Muscle layer of colon (tissue), 2 donors: ENCODE measurements around the gene MIER3.

Source experiments
- H3K27ac ChIP-seq: one replicate; pipeline ENCODE4 v1.7.0; 2013; ENCODE audit warnings: low read depth, mild to moderate bottlenecking, low read length, moderate library complexity
- H3K27me3 ChIP-seq, 2 donors: one replicate each; pipeline ENCODE4 v1.7.0; 2013; ENCODE audit warnings: low read length in 2 of 2, mild to moderate bottlenecking in 2 of 2; ENCODE audit not compliant: insufficient read depth in 2 of 2, control insufficient read depth in 1 of 2
- H3K36me3 ChIP-seq: one replicate; pipeline ENCODE4 v1.7.0; 2013; ENCODE audit warnings: mild to moderate bottlenecking, low read length; ENCODE audit not compliant: insufficient read depth
- H3K4me1 ChIP-seq: one replicate; pipeline ENCODE4 v1.7.0; 2013; ENCODE audit warnings: mild to moderate bottlenecking, low read length; ENCODE audit not compliant: insufficient read depth
- H3K4me3 ChIP-seq, 2 donors: one replicate each; pipeline ENCODE4 v1.7.0; 2013; ENCODE audit warnings: low read length in 2 of 2, low read depth in 1 of 2, mild to moderate bottlenecking in 1 of 2, moderate library complexity in 1 of 2
- H3K9ac ChIP-seq: one replicate; pipeline ENCODE4 v1.7.0; 2013; ENCODE audit warnings: low read length
- H3K9me3 ChIP-seq: one replicate; pipeline ENCODE4 v1.7.0; 2013; ENCODE audit warnings: mild to moderate bottlenecking, low read length
- donor health status: abdominal sarcoma.
- donor health status: Adenocarcinoma of cecum.

MIER3 gene

DNA sequence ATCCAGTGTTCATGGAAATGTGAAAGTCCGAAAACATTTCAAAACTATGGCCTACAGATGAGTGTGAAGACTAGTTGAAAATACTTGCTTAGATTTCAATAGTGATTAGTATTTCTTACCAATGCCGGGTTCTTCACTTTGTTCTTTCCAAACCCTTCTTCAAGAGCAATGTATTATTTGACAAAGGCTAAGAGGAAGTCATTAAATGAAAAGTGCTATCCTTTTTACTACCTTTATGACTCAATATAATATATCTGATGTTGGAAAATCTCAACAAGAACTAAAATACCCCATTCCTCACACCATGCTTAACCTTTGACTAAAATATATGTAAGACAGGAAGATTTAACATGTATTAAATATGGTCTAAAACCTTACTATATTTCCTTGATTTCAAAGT is 6.7 kb upstream of the MIER3 start:
- no peak overlapping the region for H3K4me3 ChIP-seq
- H3K9ac ChIP-seq: no peak overlapping the region
- H3K36me3 ChIP-seq: no peaks in the 10 kb centered on the region

DNA sequence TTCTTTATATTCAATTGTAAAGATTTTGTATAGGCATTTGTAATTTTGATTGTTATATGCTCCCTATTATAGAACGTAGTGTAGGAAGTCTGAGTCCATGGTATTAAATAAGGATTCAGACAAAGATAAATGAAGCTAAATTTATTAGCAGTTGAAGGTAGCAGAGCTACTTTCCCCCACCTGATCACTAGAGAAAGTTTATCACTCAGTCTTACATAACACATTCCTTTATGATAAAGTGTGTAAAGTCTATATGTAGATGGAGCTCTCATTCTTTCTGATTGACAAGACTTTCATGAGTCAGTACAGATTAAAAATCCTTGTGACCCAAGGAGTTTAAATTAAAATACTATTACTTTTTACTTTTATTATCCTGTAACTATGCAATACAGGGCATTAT is 2.3 kb upstream of the MIER3 start:
- no peak overlapping the region for H3K27ac ChIP-seq
- H3K4me1 ChIP-seq: peaks cover 9% of the 10 kb centered on the region
- H3K9me3 ChIP-seq: no peaks in the 10 kb centered on the region
- H3K36me3 ChIP-seq: no peaks in the 10 kb centered on the region
- H3K27me3 ChIP-seq: no peaks in the 10 kb centered on the region
- H3K4me3 ChIP-seq: no peak overlapping the region
- H3K9ac ChIP-seq: no peak overlapping the region

More for the DNA sequence above, 6.7 kb upstream of the MIER3 start:
- H3K27ac ChIP-seq: no peak overlapping the region
- H3K9me3 ChIP-seq: no peaks in the 10 kb centered on the region
- H3K4me1 ChIP-seq: no peaks in the 10 kb centered on the region
- H3K27me3 ChIP-seq: no peaks in the 10 kb centered on the region

DNA sequence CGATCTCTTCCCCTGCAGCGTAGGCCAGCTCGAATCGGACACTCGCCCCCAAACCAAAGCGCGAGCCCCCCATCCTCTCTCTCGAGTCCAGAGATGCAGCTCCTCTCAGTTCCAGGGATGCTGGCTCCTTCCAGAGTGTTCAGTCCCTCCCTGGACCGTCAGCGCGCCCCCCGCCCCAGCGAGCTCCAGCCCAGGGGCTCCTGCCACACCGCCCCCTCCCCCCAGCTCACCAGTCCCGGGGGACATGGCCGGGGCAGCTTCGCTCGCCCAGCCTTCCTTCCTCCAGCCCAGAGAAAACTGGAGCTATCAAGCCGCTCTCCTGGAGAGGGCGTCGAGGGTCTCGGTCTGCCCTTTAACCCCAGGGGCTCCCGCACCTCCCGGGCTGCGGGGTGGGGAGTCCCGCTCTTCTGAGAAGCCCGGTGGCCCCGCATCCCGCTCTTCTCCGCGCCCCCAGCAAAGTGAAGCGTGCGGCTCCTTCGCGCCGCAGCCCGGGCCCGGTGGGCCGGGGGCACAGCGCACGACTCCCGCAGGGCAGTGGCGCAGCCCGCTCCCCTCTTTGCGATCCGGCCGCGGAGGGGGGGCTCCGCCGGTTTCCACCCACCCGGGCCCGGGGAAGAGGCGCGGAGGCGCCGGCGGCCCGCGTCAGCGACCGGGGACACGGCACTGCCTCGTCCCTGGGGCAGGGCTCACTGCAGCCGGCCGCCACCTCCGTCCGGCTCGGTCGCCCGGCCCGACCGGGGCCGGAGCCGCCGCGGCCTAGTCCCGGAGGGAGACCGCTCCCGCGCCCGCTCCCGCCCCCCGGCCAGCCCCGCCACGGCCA is 587 bp downstream of the MIER3 start:
- H3K9ac ChIP-seq: peak overlapping the region; percentile 74
- H3K9me3 ChIP-seq: no peaks in the 10 kb centered on the region
- H3K4me1 ChIP-seq: peaks cover 9% of the 10 kb centered on the region
- peak overlapping the region; percentile 82 for H3K27ac ChIP-seq
- H3K4me3 ChIP-seq: peak overlapping the region; percentile 77 to 85
- H3K36me3 ChIP-seq: peaks cover 3% of the 10 kb centered on the region
- H3K27me3 ChIP-seq: no peaks in the 10 kb centered on the region

DNA sequence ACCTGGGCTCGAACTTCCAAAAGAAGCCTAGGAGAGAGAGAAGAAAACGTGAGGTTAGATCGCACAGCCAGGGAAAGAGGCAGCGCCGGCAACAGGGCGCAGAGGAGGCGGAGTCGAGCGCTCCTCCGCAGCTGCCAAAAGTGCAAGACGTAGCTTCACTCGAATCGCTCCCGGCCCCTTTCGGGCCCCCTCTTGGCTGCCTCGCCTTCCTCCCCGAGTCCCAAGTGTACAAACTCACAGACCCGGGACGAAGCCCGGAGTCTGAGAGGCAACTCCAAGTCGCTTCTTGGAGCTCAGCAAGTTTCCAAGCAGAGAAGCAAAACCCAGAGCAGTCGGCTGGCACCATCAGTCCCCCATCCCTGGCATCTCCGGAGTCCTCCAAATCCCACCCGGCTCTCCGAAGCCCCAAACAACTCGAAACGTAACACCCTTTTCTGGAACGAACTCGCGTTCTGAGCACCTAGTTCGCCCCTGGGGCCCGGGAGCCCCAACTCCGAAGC is 1.2 kb downstream of the MIER3 start:
- peak overlapping the region; percentile 77 to 85 for H3K4me3 ChIP-seq
- H3K4me1 ChIP-seq: peaks cover 9% of the 10 kb centered on the region
- H3K9me3 ChIP-seq: no peaks in the 10 kb centered on the region
- peak overlapping the region; percentile 74 for H3K9ac ChIP-seq
- peaks cover 9% of the 10 kb centered on the region for H3K36me3 ChIP-seq
- H3K27ac ChIP-seq: peak overlapping the region; percentile 82
- no peaks in the 10 kb centered on the region for H3K27me3 ChIP-seq

DNA sequence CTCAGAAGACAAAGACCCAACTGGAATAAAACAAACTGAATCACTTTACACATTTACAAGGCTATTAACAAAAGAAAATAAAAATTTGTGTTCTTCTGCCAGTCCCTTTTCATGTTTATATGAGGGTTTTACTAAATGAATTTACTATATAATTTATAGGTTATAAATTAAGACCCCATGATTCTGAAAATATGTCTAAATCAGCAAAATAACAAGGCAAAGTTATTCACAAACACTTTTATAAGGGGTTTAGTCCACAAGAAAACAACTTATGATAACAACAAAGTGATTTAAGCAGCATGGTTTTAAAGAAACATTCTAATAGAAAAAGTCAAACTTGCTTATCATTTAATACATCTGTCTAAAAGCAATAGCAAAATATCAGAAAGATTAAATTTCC is 4.9 kb downstream of the MIER3 start:
- Histone ChIP-seq H3K9ac (no peak overlapping the region), H3K4me3 (no peak overlapping the region), H3K9me3 (no peaks in the 10 kb centered on the region)

DNA sequence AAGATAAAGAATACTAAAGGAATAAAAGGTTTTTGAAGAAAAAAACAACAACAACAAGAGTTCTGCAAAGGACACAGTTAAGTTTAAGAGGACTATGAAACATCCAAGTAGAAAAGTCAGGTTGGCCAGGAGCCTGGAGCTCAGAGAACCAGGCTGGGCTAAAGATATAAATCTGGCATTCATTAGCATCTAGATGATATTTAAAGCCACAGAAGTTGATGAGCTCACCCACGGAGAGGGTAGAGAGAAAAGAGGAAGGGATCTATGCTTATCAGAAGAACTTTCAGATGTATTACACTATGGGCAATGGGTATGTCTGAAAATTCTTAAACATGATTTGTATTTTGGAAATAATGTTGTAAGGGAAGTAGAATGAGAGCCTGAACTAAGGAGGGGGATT is 9.9 kb downstream of the MIER3 start:
- Histone ChIP-seq H3K27ac (no peak overlapping the region), H3K4me1 (no peaks in the 10 kb centered on the region), H3K9ac (no peak overlapping the region), H3K9me3 (no peaks in the 10 kb centered on the region), H3K36me3 (peaks cover 54% of the 10 kb centered on the region), H3K27me3 (no peaks in the 10 kb centered on the region), H3K4me3 (no peak overlapping the region)

More for the DNA sequence above, 4.9 kb downstream of the MIER3 start:
- no peaks in the 10 kb centered on the region for H3K27me3 ChIP-seq
- peaks cover 15% of the 10 kb centered on the region for H3K36me3 ChIP-seq
- no peak overlapping the region for H3K27ac ChIP-seq
- H3K4me1 ChIP-seq: peaks cover 9% of the 10 kb centered on the region

DNA sequence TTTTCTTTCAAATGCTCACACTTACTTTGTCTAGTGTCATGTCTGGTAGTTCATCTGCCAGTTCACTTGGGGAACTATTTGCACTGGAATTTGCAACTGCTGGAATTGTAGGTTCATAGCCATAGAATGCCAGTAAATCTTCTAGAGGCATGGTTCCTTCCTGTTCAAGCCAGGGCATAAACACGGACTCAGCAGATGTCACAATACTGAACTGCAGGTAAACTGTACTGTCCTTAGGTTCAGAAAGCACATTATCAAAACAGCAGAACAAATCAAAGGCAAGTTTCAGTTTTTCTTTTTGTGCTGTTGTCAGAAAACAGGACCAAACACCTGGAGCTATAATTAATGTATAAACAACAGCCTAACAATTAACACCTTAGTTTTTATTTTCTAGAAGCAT is 13.1 kb downstream of the MIER3 start:
- no peaks in the 10 kb centered on the region for H3K27me3 ChIP-seq
- H3K9me3 ChIP-seq: no peaks in the 10 kb centered on the region
- H3K4me1 ChIP-seq: no peaks in the 10 kb centered on the region
- H3K9ac ChIP-seq: no peak overlapping the region
- peaks cover 59% of the 10 kb centered on the region for H3K36me3 ChIP-seq
- no peak overlapping the region for H3K4me3 ChIP-seq
- no peak overlapping the region for H3K27ac ChIP-seq

DNA sequence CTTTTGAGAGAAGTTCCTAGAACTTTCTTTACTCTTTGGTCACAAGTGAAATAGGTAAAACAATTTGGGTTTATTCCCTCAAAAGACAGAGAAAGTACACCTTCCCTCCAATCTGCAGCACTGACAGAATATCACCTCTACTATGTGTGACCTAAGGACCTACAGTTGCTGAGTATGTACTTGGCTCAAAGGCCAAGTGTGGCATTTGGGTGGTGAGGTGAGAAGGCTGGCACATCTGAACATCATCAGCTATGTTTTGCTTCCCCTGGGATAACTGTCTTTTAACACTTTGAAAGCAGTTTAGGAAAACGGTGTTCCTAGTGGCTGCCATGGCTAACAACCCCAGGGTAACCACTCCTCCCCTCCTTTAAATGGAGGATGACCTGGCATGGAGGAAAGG is 17.6 kb downstream of the MIER3 start:
- Histone ChIP-seq H3K4me3 (no peak overlapping the region), H3K27me3 (no peaks in the 10 kb centered on the region), H3K9ac (no peak overlapping the region), H3K9me3 (no peaks in the 10 kb centered on the region), H3K4me1 (no peaks in the 10 kb centered on the region), H3K27ac (no peak overlapping the region), H3K36me3 (peaks cover 59% of the 10 kb centered on the region)

DNA sequence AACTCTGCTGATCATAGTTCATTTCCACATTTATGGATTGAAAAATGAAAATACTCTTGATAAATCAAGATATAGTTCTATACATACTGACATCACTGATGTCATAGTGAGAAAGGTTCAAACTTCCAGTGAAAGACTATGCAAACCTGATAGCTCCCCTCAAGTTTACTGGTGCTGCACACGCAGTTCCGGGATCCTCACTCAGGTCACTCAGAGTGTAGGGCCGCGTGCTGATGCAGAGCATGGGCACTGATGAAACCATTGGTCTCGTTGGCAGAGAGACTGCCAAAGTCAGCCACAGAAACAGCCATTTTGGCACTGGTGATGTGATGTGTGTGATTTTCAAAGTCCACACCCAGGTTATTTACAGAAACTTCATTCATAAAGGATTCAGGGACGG is 29.0 kb downstream of the MIER3 start:
- Histone ChIP-seq H3K9ac (no peak overlapping the region), H3K4me1 (no peaks in the 10 kb centered on the region), H3K27ac (no peak overlapping the region), H3K27me3 (no peaks in the 10 kb centered on the region), H3K4me3 (no peak overlapping the region), H3K36me3 (peaks cover 58% of the 10 kb centered on the region), H3K9me3 (no peaks in the 10 kb centered on the region)

DNA sequence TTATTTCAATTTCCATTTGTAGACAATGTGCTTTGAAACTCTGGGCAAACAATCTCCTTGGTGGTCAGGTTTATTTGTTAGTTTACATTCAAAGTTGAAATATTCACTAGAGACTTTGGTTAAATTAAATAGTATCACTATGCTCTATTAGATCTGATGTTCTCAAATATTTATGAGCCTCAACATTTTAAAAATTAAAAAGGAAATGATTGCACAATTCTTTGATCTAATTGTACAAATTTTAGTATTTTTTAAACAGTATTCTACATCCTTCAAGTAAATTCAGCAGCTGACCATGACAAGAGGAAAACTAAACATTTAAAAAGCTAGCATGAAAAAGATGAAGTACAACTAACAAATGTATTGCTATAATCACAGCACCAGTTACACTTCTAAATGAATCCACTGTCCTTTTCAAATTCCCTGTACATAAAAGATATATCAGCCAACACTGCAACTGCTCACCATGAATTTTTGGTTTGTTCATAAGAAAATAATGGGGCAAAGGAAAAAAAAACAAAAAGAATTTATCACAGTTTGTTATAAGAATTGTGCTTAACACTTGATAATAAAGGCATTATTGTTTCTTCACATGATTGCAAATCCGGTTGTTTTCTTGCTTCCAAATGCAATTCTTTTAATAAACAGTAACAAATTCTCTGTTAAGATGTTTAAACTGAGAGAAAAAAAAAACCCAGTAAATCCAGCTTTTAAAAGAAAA is 31.8 kb downstream of the MIER3 start:
- no peak overlapping the region for H3K4me3 ChIP-seq
- H3K4me1 ChIP-seq: no peaks in the 10 kb centered on the region
- no peak overlapping the region for H3K9ac ChIP-seq
- no peaks in the 10 kb centered on the region for H3K9me3 ChIP-seq
- H3K27ac ChIP-seq: no peak overlapping the region
- H3K36me3 ChIP-seq: peaks cover 37% of the 10 kb centered on the region
- no peaks in the 10 kb centered on the region for H3K27me3 ChIP-seq

DNA sequence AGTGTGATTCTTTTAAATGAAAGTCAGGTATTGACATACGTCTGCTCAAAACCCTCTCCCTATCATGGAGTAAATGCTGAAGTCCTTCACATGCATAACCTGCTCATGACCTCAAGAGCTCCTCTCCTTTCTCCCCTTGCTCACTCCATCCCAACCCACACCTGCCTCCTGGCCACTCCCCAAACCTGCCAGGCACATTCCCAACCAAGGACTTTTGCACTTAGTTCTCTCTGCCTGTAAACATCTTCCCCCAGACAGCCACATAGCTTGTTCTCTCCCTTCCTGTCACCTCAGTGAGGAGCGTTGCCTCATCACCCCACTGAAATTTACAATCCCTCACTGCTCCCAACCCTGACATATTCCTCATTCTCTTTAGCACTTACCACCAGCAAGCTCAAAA is 33.9 kb downstream of the MIER3 start:
- no peaks in the 10 kb centered on the region for H3K4me1 ChIP-seq
- no peaks in the 10 kb centered on the region for H3K27me3 ChIP-seq
- peaks cover 21% of the 10 kb centered on the region for H3K36me3 ChIP-seq
- H3K9ac ChIP-seq: no peak overlapping the region
- H3K4me3 ChIP-seq: no peak overlapping the region
- H3K27ac ChIP-seq: no peak overlapping the region
- no peaks in the 10 kb centered on the region for H3K9me3 ChIP-seq
